ENCODE results near the gene B4GALNT3. TPM values are rescaled to one million over a fixed set of nuclear protein-coding genes. Genes with fewer than 3 reads are reported as not detected.

Gene B4GALNT3
- total and polyA plus RNA-seq, 2 of the 13 experiments (the other 11 are each of a cell fraction or from before 2014, with no cell fraction given): 3.2 to 4.4 TPM

DNA sequence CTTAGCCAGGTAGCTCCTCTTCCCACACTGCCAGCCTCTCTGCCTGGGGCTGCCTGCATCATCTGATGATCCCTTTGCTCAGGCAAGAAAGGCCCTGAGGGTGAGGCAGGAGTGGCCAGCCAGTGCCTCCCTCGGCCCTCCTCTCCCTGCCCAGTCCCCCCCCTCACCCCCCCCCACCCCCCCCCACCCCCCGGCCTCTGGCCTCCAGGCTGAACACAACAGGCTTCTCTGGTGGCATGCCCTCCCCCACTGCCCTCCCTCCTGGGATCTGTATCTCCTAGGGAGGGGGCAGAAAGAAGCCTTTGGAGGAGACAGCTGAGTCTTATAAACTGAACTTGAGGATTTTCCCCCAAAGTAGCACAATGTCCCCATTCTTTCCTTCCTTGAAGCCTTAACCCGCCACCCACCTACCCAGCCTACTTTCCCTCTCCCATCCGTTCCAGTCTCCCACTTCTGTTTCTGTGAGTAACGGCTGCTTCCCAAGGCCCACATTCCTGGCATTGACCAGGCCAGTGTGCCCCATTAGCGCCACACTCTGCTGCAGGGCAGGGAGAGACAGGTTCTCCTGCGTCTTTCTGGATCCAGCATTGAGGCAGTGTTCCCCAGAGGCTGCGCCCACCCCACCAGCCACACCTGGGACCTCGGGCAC lies 82.1 kb downstream of the B4GALNT3 start:
- no TSS peak for BruUV-seq (replicated peaks)
- no peak overlapping the region for H3K27ac ChIP-seq (ENCODE audit: extremely low read length, insufficient read depth, low read length)
- intact Hi-C loops (cut with micrococcal nuclease; ENCODE audit: unreplicated experiment) (no loop called here), in situ Hi-C loops (cut with HindIII; ENCODE audit: extremely low pct_ligation_motif_present, low pct_unique_long_range_greater_than_20kb) (loop anchor here (5.0 kb wide), 1 partner anchor 84 kb away; the partner anchor contains the start of gene B4GALNT3)
- no peaks in the 10 kb centered on the region for H3K9me3 ChIP-seq (ENCODE audit: low read length)
- H3K27me3 ChIP-seq (ENCODE audit: control insufficient read depth in 1 of 2, insufficient read depth in 2 of 2, low read length in 2 of 2): no peaks in the 10 kb centered on the region; a peak in 1 of 5 replicates
- no peaks in the 10 kb centered on the region for H3K36me3 ChIP-seq (replicated peaks in 1 of 2; ENCODE audit: control insufficient read depth in 1 of 2, insufficient read depth in 2 of 2, low read length in 2 of 2)
- TF ChIP-seq ZNF672 (CRISPR knock-in tag; IDR thresholded peaks at IDR 0.05) (no peak), ZNF546 (CRISPR knock-in tag; conservative IDR thresholded peaks at IDR 0.05) (no peak), GATAD1 (CRISPR knock-in tag; IDR thresholded peaks at IDR 0.05) (no peak), TARDBP (CRISPR knock-in tag; IDR thresholded peaks at IDR 0.05) (no peak), ZNF446 (CRISPR knock-in tag; IDR thresholded peaks at IDR 0.05) (no peak)
- TF ChIP-seq, protein P1, sequence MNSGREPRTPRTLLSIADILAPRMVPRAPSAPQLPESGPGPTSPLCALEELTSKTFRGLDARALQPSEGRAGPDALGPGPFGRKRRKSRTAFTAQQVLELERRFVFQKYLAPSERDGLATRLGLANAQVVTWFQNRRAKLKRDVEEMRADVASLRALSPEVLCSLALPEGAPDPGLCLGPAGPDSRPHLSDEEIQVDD (CRISPR knock-in tag; IDR thresholded peaks at IDR 0.05; ENCODE audit: borderline replicate concordance): no peak
- TF ChIP-seq, protein P2, sequence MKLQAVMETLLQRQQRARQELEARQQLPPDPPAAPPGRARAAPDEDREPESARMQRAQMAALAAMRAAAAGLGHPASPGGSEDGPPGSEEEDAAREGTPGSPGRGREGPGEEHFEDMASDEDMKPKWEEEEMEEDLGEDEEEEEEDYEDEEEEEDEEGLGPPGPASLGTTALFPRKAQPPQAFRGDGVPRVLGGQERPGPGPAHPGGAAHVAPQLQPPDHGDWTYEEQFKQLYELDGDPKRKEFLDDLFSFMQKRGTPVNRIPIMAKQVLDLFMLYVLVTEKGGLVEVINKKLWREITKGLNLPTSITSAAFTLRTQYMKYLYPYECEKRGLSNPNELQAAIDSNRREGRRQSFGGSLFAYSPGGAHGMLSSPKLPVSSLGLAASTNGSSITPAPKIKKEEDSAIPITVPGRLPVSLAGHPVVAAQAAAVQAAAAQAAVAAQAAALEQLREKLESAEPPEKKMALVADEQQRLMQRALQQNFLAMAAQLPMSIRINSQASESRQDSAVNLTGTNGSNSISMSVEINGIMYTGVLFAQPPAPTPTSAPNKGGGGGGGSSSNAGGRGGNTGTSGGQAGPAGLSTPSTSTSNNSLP (IDR thresholded peaks at IDR 0.05; ENCODE audit: low read depth, low read length): no peak
- CTCF ChIA-PET (ENCODE audit: low intra/inter-chr PET ratio, low total read pairs): no interaction called here
- no peak for DNase-seq (ENCODE audit: low spot score)
- H4K20me1 ChIP-seq (ENCODE audit: insufficient read depth, low read length): no peaks in the 10 kb centered on the region
- no peak overlapping the region for H3K9ac ChIP-seq (ENCODE audit: insufficient read depth, low read depth, low read length)
- H3K79me2 ChIP-seq (ENCODE audit: insufficient read depth, low read length): no peaks in the 10 kb centered on the region
- H3K4me1 ChIP-seq (ENCODE audit: insufficient read depth, low read length): no peaks in the 10 kb centered on the region
- no peak overlapping the region for H3K4me2 ChIP-seq (ENCODE audit: low read depth, low read length)
- POLR2A ChIA-PET: no interaction called here
- FAIRE-seq: no peak
- ATAC-seq: no peak
- H2AFZ ChIP-seq (ENCODE audit: low read length): no peak overlapping the region
- H3K4me3 ChIP-seq (replicated peaks in 1 of 3; ENCODE audit: insufficient read depth in 1 of 3, low read depth in 2 of 3, low read length in 3 of 3): no peak overlapping the region
- WGBS (ENCODE audit: low lambda C conversion rate): 73% methylated on average over 7 of the region's 9 CpGs
